Epithelial cell of proximal tubule (primary cell): ENCODE results near the gene SLAMF6. TPM values are rescaled to one million over a fixed set of nuclear protein-coding genes. Genes with fewer than 3 reads are reported as not detected.

ENCODE experiments used
- DNase-seq: peaks from one replicate; pipeline ENCODE4 v3.0.0-alpha.2; 2011; ENCODE audit warnings: low read depth
- H3K4me3 ChIP-seq: 2 replicates; pipeline ENCODE4 v1.5.1; 2011; ENCODE audit warnings: low read depth, mild to moderate bottlenecking, low read length
- total RNA-seq: library from RNA; depleted of rRNA; stranded (reverse); fragments of >200 nt; gene quantifications from 2 replicates; pipeline ENCODE4 v1.2.3, GENCODE V29; 2015
- TF ChIP-seq, protein P1 (sequence below): conservative IDR thresholded peaks from 2 replicates; pipeline ENCODE4 v1.5.1; 2012; ENCODE audit warnings: low read depth, mild to moderate bottlenecking, low read length

SLAMF6 gene
- total RNA-seq, 1 donor from 2014 or later, result not detected

DNA sequence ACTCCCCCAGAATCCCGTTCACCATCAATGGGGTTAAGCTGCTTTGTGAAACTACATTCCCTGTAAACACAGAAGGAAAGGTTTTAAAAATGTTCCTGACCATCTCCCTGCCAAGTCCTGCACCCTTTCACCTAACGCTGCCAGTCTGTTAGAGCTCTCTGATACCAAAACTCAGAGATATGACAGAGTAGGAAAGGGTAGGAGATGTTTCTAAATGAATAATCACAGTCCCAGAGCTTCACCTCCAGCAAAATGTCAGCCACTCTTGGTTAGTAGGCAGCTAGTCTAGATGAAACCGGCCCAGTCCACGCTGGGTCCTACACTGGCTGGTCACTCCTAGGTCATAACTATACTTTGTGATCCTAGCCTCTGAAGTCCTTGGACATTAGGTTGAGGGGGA, 26.7 kb downstream of the SLAMF6 start:
- TF ChIP-seq, protein P1, sequence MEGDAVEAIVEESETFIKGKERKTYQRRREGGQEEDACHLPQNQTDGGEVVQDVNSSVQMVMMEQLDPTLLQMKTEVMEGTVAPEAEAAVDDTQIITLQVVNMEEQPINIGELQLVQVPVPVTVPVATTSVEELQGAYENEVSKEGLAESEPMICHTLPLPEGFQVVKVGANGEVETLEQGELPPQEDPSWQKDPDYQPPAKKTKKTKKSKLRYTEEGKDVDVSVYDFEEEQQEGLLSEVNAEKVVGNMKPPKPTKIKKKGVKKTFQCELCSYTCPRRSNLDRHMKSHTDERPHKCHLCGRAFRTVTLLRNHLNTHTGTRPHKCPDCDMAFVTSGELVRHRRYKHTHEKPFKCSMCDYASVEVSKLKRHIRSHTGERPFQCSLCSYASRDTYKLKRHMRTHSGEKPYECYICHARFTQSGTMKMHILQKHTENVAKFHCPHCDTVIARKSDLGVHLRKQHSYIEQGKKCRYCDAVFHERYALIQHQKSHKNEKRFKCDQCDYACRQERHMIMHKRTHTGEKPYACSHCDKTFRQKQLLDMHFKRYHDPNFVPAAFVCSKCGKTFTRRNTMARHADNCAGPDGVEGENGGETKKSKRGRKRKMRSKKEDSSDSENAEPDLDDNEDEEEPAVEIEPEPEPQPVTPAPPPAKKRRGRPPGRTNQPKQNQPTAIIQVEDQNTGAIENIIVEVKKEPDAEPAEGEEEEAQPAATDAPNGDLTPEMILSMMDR, result no peak

DNA sequence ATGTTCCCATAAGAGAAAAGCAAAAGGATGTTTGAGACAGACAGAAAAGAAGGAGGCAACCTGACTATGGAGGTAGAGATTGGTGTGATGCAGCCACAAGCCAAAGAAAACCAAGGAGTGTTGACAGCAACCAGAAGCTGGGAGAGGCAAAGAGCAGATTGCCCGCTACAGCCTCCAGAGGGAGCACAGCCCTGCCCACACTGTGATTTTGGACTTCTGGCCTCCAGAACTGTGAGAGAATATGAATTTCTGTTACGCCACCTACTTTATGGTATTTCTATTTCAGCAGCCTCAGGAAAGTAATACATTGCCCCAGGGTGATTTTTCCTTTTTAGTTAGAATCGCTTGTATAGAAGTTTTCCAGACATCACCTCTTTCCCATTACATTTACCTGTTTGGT, 28.4 kb downstream of the SLAMF6 start:
- H3K4me3 ChIP-seq, result no peak overlapping the region
- TF ChIP-seq, protein P1, result peak; percentile 56
- DNase-seq, result no peak

More for the DNA sequence above, 26.7 kb downstream of the SLAMF6 start:
- DNase-seq, result no peak
- no peak overlapping the region for H3K4me3 ChIP-seq

DNA sequence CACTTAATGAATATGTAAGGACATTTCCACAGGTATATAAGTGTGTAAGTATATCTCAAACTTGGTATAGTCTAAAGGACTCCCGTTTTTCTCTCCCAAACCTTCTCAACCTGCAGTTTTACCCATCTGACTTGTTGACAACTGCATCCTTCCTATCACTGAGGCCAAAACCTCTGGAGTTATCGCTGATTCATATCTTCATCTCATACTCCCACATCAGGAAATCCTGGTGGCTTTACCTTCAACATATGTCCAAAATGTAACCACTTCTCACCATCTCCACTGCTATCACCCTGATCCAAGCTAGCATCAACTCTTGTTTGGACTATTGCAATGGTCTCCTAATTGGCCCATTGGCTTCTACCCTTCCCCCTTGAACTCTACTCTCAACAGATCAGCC, 30.4 kb downstream of the SLAMF6 start:
- no peak overlapping the region for H3K4me3 ChIP-seq
- TF ChIP-seq, protein P1, result no peak
- no peak for DNase-seq

DNA sequence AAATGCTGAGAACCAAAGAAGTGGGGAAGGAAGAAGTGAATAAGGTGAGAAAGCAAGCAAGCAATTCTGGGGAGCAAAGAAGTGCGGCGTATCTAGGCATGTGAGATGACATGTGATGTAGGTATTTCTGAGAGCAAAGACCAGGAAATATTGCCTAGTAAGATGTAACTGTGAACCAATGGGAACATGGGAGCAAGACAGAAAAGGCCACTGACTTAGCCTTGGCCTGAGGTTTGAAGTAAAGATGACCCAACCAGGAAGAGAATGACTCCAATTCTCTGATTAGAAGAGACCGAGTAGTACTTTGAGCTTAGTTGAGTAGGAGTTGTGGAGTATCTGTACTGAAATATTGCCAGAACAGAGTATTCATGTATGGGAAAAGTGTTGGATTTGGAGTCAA, 31.1 kb downstream of the SLAMF6 start:
- no peak for DNase-seq
- H3K4me3 ChIP-seq, result no peak overlapping the region
- TF ChIP-seq, protein P1, result no peak

DNA sequence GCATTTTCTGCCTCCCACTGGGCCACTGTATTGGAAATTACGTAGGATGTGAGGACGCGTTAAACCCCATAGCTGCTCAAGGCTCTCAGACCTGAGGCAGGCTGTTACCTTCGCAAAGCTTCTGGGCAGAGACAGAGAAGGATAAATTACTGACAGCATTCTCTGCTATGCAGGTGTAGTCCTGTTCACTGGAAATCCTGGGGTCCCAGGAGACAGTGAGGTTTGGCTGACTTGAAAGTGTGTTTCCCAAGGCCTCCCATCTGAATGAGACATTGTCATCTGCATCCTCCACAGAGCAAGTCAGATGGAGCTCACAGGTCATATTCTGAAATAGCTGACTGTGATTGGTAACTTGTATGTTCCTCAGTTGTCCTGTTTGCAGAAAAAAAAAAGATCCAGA, 32.0 kb downstream of the SLAMF6 start:
- no peak for DNase-seq
- TF ChIP-seq, protein P1, result no peak
- no peak overlapping the region for H3K4me3 ChIP-seq

DNA sequence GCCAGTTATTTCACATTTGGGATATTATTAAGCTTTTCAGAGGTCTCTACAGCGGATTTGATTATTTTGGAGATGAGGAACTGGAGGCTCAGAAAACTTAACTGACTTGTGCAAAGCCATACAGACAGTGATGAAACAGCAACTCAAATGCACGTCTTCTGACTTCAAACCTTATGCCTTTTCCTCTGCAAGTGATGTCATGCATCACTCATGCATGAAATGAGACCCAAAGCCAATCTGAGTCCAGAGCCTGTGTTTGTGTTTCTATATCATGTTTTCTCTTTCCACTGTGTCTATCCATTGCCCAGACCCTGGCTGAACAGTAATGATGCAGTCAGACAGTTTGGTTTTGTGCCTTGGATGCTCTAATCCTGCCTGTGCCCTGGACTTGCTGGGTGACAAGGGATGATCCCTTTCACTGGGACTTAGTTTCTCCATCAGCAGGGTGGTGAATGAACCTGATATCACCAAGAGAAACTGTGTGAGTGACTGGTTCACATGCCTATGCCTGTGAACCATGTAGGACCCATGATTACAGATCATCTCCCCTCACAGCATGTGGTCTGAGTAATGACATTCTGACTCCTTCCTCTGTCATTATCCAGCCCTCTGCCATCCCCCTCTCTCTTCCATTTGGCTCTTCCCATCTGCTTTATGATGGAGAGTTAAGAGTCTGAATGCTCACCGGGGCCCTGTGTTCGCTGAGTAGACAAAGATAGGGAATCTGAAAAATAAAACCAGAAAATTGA, 33.4 kb downstream of the SLAMF6 start:
- no peak for DNase-seq
- no peak overlapping the region for H3K4me3 ChIP-seq

More for the DNA sequence above, 33.4 kb downstream of the SLAMF6 start:
- TF ChIP-seq, protein P1, result no peak
